T-helper 1 cell treated with Interleukin-12 subunit alpha and Interleukin-12 subunit beta and Interleukin-4 antibody, amounts not matched to agents 30 ng/mL and 1 ng/mL, for 36 hours (primary cell): ENCODE results near the gene NUBP1. TPM values are rescaled to one million over a fixed set of nuclear protein-coding genes. Genes with fewer than 3 reads are reported as not detected.

Experiments
- intact Hi-C: fragments of 100-400 bp; cut with micrococcal nuclease; formaldehyde crosslinking; loops from one replicate; pipeline ENCODE4 v1.15.1; 2024
- total RNA-seq: library from RNA; stranded (reverse); gene quantifications from 2 replicates; pipeline ENCODE4 v1.2.3, GENCODE V29; 2022

The NUBP1 gene
- total RNA-seq, result 39.4 and 40.9 TPM in 2 replicates

GRCh38 chr16:10743610-10744369, at the start of gene NUBP1:
NUBP1 (plus strand) TSS chr16:10743842; CDS start chr16:10743864, 22 bp downstream.
- intact Hi-C loops, result loop anchor here (1.0 to 5.0 kb wide), 11 partner anchors 134 to 1794 kb away; partner anchors contain the start of genes ATF7IP2, CIITA, CLEC16A and HAPSTR1

DNA sequence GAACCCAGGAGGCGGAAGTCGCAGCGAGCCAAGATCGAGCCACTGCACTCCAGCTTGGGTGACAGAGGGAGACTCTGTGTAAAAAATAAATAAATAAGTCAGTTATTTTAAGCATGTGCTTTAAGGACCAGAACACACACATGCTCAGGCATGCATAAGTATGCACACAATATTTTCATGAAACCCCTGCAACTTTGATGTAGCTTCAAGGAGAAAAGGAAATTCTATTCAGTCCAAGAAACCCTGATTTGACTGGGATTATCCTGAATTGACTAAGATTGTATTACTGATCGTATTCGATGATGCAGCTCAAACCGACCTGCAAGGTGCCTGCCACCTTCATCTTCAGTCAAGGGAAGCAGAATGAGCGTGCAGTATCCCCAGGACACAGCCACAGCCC, 49.8 kb upstream of the NUBP1 start:
- intact Hi-C loops, result no loop called here

GRCh38 chr16:10694306-10694705, 49.3 kb upstream of the NUBP1 start:
- intact Hi-C loops, result no loop called here

DNA sequence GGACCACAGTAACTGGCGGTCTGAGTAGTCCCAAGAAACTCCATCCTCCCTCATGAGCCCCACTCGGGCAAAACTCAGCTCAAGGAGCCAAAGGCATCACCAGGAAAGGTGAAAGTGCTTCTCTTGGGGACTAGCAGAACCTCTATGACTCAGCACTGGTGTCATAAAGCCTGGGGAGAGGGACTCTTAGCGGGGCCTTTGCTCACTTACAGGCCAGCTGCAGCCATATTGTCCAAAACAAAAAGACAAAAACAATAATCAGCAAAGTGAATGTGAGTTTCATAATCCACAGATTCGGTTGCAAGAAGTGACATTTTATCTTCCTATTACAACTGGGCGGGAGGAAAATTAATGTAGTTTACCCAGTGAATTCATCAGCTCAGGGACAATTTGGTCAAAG, 48.8 kb upstream of the NUBP1 start, which contains the start of gene TEKT5:
TSS of gene TEKT5 (minus strand) at position 101 of the 400 bp plus-strand sequence. CDS start at position 44, 57 bp downstream.
- intact Hi-C loops, result no loop called here

DNA sequence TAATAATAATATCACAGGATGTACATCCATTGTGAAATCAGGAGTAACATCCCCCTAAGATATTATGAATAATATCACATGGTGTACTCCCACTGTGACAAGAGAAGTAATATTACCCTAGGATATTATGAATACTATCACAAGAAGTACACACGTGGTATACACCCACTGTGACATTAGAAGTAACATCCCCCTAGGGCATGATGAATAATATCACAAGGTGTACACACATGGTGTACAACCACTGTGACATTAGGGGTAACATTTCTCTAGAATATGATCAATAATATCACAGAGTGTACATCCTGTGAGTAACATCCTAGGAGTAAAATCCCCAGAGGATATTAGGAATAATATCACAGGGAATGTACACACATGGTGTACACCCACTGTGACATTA, 43.9 kb upstream of the NUBP1 start:
- intact Hi-C loops, result loop anchor here (5.0 kb wide), 1 partner anchor 377 kb away; no protein-coding TSS in a partner anchor

DNA sequence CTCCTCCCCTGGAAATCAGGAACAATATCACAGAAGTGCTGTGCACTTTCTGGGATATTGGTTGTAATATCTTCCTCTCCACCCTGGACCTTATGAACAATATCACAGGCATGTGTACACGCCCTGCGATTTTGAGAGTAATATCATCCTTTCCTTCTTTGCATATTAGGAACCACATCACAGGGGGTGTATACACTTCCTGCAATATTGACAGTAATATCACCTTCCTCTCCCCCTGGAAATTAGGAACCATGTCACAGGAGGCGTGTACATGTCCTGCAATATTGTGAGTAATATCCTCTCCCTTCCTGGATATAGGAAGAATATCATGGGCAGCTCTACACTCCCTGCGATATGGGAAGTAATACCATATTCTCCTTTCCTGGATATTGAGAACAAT, 34.7 kb upstream of the NUBP1 start:
- intact Hi-C loops, result no loop called here

- intact Hi-C loops, result no loop called here
Measured at GRCh38 chr16:10728003-10728887, 15.4 kb upstream of the NUBP1 start.

DNA sequence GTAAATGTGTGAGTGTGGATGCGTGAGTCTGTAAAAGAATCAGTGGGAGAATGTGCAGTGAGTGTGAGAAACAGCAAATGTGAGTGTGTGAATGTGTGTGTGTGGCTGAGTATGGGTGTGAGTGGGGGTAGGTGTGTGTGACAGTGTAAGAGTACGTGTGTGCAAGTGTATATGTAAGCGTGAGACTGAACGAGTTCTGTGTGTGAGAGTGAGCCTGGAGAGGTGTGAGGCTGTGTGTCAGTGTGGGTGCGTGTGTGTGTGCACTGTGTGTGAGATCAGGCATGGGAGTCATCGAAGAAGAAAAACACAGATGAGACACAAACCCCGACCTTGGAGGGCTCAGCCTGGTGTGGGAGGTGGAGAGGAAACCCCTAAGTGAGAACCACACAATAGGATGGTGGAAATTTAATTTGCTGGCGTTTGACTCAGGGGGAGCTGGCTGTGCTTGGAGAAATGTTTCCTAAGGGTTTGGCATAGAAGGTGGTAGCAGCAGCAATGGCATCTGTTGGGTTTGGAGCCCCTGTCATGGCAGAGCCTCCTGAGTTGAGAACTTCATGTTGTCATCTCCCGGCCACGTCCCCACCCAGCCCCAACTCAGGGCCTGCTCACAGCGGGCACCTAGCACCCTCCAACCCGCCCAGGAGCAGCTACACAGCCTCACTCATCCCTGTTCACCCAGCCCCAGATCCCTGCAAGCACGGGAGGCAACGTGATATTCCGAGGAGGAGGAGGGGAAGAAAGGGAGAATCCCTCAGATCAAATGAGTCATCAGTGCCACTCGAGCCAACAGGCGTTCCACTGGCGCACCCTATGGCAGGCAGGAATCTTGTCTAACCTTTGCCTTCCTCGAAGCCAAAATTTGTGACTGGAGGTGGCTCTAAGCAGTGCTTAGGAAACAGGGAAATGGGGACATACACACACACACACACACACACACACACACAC, 14.3 kb upstream of the NUBP1 start:
- intact Hi-C loops, result no loop called here

DNA sequence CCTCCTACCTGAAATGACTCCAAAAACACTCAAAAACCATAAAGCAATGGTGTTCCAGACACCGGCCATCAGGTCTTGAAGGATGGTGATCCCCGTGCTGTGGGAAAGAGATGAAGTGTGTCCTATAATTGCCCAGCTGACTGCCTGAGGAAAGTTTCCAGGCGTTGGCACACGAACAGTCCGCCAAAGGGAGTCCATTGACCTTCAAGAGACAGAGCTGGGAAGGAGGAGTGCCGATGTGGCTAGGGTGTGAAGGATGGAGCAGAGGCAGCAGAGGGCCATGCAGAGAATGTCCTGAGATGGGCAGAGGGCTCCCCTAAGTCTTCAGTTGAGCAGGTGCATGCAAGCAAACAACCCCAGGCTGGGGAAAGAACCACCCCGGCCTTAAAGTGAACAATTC, 11.9 kb upstream of the NUBP1 start:
- intact Hi-C loops, result no loop called here

DNA sequence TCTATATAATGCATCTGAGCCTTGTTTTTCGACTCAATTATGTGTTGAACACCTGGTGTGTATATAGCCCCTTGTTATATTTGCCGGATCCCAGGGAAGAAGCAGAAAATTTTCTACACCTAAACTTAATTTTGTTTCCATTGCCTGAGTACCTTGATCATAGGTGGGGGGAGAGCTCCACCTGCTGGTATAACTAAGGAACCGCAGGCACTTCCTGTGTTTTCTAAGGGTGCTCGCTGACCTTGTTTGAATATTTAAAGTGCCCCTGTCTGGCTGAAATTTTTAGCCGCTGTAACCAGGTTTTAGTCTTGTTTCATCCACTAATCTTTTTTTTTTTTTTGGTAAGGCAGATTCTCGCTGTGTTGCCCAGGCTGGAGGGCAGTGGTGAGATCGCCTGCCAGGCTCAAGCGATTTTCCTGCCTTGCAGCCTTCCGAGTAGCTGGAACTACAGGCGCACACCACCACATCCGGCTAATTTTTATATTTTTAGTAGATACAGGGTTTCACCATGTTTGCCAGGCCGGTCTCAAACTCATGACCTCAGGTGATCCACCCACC, 6.5 kb upstream of the NUBP1 start:
- intact Hi-C loops, result loop anchor here (1.0 kb wide), 6 partner anchors 69 to 481 kb away; no protein-coding TSS in a partner anchor

DNA sequence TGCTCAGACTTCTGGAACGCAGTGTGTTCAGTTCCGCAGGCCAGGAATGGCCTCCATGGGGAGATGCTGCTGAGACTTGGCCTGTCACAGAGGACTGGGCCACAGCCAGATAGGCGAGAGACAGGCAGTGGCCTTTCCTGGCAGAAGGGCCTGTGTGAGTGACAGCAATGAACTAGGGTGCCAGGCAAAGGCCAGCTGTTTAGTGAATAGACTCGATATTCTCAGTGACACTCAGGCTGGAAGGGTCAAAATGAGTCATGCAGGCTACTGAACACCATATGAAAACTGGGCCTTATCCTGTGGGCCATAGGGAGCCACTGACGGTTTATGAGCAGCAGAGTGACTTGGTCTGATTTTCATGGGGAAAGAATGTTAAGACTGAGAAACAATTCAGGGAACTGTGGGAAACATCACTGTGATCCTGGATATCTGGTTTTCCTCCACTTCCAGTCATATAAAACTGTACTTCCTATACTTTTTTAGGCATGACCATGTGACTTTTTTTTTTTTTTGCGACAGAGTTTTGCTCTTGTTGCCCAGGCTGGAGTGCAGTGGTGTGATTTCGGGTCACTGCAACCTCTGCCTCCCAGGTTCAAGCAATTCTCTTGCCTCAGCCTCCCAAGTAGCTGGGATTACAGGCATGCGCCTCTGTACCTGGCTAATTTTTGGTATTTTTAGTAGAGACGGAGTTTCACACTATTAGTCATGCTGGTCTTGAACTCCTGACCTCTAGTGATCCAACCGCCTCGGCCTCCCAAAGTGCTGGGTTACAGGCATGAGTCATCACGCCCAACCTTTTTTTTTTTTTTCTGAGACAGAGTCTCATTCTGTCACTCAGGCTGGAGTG, 5.2 kb upstream of the NUBP1 start:
- intact Hi-C loops, result no loop called here

DNA sequence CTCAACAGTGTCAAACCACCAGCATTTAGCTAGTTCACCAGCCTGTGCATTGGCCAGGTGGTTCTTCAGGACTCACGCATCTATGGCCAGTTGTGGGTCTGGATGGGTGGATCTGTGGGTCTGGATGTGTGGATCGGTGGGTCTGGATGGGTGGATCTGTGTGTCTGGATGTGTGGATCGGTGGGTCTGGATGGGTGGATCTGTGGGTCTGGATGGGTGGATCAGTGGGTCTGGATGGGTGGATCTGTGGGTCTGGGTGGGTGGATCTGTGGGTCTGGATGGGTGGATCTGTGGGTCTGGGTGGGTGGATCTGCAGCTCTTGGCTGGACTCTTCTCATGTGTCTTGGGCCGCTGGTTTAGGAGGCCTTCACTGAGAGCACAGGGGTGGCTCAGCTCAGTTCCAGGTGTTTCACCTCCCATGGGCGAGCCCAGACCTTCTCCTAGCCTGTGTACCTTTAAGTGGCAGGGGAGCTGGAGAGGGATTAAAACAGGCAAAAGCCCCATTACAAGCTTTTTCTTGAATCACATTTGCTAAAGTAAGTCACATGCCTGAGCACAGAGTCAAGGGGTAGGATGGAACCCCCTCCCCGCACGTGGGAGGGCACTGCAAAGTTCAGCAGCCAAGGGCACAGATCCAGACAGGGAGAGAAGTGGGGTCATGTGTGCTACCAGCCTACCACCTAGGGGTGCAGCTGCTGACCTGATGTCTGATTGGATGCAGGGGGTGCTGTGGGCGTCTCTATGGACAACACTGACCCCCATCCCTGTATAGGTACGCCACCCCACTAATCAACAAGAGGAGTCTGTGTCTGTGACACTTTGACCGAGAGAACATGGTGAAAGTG, 3.4 kb upstream of the NUBP1 start:
- intact Hi-C loops, result loop anchor here (5.0 kb wide), 2 partner anchors 1237 to 1797 kb away; partner anchors contain the start of gene SNX29

- intact Hi-C loops, result loop anchor here (5.0 kb wide), 2 partner anchors 1236 to 1796 kb away; partner anchors contain the start of gene SNX29
Measured at GRCh38 chr16:10740845-10741208, 2.8 kb upstream of the NUBP1 start.

- intact Hi-C loops, result loop anchor here (5.0 kb wide), 2 partner anchors 1236 to 1796 kb away; partner anchors contain the start of gene SNX29
Measured at GRCh38 chr16:10741249-10741648, 2.4 kb upstream of the NUBP1 start.

DNA sequence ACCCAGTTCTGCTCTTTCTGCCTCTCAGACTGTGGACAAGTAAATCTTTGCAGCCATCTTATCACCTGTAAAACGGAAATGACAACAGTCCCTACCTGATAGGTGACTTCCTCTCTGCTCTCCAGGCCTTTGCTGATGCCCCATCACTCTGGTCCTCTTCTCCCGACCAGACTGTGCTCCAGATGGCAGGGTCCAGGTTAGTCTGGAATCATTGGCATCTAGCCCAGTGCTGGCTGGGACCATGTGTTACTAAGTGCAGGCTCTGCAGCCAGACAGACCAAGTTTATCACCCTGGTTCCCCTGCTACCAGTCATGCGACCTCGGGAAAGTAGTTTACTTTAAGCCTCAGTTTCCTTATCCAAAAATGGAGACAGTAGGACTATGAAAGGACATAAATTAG, 1.8 kb upstream of the NUBP1 start:
- intact Hi-C loops, result loop anchor here (5.0 kb wide), 2 partner anchors 1235 to 1795 kb away; partner anchors contain the start of gene SNX29

- intact Hi-C loops, result loop anchor here (5.0 kb wide), 2 partner anchors 1234 to 1794 kb away; partner anchors contain the start of gene SNX29
Measured at GRCh38 chr16:10743227-10743609, 424 bp upstream of the NUBP1 start.

GRCh38 chr16:10744370-10745030, 858 bp downstream of the NUBP1 start:
- intact Hi-C loops, result loop anchor here (1.0 to 5.0 kb wide), 11 partner anchors 133 to 1793 kb away; partner anchors contain the start of genes ATF7IP2, CIITA, CLEC16A and HAPSTR1

- intact Hi-C loops, result loop anchor here (2.0 kb wide), 2 partner anchors 173 to 359 kb away; partner anchors contain the start of gene ATF7IP2
Measured at GRCh38 chr16:10745841-10746240, 2.2 kb downstream of the NUBP1 start.
